GM21515 (cell line): Measurements from ENCODE around the gene CTNNA1.
"Not testable (repeated sequence)": the region's sequence is repeated elsewhere in the genome, so short reads cannot be mapped to it uniquely, and the experiment has no call there.

Source experiments
- ATAC-seq: cut with Tn5 transposase; IDR thresholded peaks from one replicate; pipeline ENCODE4 v1.9.1; 2021; ENCODE audit not compliant: unreplicated experiment

The CTNNA1 gene

DNA sequence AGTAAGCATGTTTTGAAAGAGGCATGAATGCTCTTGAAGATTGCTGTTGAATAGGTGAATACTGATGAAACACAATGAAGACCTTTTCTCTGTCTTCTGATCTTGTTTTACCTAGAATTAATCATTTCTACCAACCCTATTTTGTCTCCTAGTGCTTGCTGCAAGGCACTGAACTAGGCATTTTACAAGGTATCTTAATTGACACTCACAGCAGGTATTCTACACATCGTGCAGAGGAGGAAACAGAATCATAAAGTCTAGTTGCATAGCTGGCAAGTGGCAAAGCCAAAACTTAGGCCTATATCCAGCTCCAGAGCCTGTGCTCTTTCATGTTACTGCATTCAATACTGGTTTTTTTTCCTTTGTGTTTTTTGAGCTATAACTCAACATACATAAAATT is 50.7 kb downstream of the CTNNA1 start:
- ATAC-seq, result no peak

- ATAC-seq, result no peak
Observed at GRCh38 chr5:138805096-138805495, 51.9 kb downstream of the CTNNA1 start.

DNA sequence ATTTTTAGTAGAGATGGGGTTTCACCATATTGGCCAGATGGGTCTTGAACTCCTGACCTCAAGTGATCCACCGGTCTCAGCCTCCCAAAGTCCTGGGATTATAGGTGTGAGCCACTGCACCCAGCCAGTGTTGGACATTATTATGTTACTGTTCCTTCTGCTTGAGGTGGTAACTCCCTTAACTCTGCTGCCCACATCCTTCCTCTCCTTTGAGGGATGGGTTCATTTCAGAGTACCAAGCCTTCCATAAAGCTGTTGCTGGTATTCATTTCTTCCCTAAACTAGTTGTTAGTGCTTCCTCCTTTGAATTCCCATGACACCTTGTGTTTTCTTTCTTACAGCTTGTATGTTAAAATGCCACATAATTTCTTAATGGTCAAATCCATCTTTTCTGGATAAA is 54.0 kb downstream of the CTNNA1 start:
- no peak for ATAC-seq

DNA sequence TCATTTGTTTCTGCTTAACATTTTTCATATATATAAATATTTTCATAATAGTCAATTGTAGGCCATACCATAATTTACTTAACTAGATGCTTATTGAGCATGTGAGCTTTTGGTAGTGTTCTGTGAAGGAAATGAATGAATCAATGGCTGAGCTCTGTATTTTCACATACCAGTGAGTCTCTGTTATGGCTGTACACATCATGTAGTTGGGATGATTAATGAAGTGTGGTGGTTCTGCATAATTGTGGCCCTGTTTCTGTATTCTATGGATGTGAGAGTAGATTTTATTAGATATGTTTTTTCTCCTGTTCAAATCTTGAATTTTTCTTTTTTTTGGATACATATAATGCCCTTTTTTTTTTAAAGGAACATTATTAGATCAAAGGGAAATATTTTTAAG is 56.2 kb downstream of the CTNNA1 start:
- ATAC-seq, result no peak

GRCh38 chr5:138810861-138811260 is 57.6 kb downstream of the CTNNA1 start:
- not testable (repeated sequence) for ATAC-seq

- ATAC-seq, result no peak
Observed at GRCh38 chr5:138815529-138815928, 62.3 kb downstream of the CTNNA1 start.

DNA sequence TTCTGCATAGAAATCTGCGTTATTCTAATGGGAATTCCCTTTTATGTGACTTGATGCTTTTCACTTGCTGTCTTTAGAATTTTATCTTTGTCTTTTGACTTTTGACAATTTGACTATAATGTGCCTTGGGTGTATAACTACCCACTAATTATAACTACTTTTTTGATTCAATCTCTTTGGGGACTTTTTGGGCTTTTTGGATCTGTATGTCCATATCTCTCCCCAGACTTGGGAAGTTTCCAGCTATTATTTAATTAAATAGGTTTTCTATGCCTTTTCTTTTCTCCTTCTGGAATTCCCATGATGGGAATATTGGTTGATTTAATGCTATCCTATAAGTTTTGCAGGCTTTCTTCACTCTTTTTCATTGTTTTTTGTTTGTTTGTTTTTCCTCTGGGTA is 64.0 kb downstream of the CTNNA1 start:
- no peak for ATAC-seq

DNA sequence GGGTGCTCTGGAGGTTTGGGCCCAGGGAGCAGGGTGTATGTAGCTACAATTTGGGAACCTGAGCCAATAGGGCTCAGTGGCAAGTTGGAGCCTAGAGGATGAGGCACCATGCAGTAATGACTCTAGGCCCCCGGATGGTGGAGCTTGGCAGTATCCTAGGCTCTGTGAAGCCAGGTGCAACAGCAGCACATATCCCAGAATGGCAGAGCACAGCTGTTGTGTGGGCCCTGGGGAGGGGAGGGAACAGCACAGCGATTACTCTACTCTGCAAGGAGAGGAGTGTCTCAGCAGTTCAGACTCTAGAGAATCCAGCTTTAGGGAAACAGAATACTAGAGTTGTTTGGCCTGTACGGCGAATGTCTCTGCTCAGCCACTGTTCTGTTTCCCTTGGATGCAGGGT is 65.9 kb downstream of the CTNNA1 start:
- no peak for ATAC-seq

DNA sequence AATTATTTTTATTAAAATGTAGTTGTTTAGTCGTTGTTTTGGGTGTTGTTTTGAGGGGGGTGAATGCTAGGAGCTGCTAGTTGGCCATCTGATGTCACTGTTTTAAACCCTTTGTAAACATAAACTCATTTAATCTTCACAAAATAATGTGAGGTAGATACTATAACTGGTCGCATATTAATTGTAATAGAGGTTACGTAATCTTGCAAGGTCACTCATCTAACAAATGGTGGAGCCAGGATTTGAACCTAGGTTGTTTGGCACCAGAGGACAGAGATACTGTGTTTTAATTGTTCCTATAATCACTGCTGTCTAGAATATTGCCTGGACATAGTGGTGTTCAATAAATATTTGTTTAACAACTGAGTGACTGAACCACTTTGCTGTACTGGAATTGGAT is 67.5 kb downstream of the CTNNA1 start:
- no peak for ATAC-seq

DNA sequence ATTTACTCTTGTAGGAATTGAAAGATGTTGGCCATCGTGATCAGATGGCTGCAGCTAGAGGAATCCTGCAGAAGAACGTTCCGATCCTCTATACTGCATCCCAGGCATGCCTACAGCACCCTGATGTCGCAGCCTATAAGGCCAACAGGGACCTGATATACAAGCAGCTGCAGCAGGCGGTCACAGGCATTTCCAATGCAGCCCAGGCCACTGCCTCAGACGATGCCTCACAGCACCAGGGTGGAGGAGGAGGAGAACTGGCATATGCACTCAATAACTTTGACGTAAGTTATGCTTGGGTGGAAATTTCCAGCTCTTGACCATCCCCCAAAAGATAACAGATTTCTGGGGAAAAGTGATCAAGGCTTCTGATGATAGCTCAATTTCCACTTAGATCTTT is 71.3 kb downstream of the CTNNA1 start:
- ATAC-seq, result no peak

GRCh38 chr5:138824924-138825863 is 72.0 kb downstream of the CTNNA1 start:
- ATAC-seq, result no peak

- no peak for ATAC-seq
Observed at GRCh38 chr5:138828556-138828955, 75.3 kb downstream of the CTNNA1 start.

GRCh38 chr5:138829341-138829740 is 76.1 kb downstream of the CTNNA1 start:
- ATAC-seq, result no peak

DNA sequence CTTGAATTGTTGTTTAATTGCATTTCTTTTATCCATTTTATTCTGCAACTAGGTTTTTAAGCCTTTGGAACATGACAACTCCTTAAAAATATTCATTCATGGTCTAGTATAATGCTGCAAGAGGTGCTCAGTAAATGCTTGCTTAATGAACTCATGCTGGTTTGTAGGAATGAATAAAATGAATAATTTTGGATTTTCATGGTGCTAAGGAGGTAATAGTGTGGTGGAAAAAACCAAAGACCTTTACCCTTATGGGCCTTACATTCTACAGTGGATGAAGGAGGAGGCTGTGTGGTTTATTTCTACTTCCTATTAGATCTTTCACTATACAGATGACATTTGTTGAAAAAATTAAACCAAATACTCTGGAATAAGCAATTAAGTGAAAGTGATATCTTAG is 78.5 kb downstream of the CTNNA1 start:
- no peak for ATAC-seq

DNA sequence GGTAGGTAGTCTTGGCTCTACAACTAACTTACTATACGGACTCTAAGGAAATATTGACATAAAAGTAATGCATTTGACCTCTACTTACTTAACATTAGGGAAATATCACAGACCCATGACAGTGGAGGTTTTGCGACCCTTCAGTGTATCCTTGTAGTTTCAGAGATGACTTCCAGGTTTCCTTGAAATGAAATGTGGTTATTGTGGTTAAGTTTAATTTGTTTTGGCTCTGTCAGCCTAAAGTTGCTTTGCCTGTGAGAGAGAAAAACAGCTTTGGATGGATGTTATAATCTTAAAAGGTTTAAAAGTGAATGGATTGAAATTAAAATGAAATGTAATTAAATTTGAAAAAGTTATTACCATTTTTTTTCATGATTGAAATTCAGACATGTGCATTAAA is 79.0 kb downstream of the CTNNA1 start:
- ATAC-seq, result no peak

DNA sequence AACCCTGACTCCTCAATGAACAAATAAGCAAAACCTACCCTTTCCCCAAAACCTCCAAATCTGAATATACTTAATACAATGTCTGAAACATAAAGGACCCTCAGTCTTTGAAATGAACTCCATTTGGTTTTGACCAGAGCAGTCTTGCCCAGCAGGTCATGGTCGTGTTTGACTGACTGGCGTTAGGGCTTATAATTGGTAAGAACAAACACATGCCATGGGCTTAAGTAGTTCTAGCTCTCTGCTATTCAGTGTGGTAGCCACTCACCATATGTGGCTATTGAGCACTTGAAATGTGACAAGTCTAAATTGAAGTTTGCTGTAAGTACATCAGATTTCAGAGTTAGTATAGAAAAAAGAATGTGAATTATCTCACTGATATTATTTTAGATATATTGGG is 79.9 kb downstream of the CTNNA1 start:
- ATAC-seq, result no peak

GRCh38 chr5:138833726-138834480 is 80.7 kb downstream of the CTNNA1 start:
- no peak for ATAC-seq

GRCh38 chr5:138834853-138835252 is 81.6 kb downstream of the CTNNA1 start:
- ATAC-seq, result not testable (repeated sequence)

DNA sequence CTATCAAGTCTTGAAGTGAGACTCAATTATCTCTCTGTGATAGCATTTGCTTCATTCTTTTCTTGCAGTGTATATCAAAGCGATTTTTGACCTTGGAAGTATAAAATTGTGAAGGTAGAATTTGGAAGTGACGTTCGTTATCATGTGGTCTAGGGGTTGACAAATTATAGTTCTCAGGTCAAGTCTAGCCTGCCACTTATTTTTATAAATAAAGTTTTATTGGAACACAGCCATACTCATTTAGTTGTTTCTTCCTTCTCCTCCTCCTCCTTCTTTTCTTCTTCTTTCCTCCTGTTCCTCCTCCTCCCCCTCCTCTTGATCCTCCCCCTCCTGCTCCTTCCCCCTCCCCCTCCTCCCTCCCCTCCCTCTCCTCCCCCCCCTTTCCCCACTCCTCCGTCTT is 83.9 kb downstream of the CTNNA1 start:
- ATAC-seq, result no peak

DNA sequence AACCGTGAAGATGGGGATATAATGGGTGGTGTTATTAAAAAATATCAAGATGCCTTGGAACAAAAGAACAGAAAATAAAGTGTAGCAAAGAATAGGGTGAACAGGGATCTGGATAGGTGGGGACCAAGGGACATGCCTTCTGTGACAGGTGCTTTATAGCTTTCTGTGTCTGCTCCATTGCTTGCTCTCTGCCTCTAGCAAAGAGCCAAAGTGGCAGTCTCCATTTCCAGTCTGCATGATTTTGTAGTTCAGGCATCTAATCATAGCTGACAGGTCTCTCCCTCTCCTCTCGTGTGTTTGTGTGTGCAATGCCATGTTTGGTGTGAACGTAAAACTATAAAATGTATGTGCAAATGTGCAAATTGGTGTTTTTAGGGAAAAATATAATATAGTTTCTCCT is 86.9 kb downstream of the CTNNA1 start:
- ATAC-seq, result no peak

GRCh38 chr5:138841531-138841930 is 88.3 kb downstream of the CTNNA1 start:
- ATAC-seq, result no peak
